ENCODE measurements around the gene SMC1A. TPM values are rescaled to one million over a fixed set of nuclear protein-coding genes. Genes with fewer than 3 reads are reported as not detected.

The SMC1A gene
- total and polyA plus RNA-seq, 2 of the 8 experiments (the other 6 are each of a cell fraction or from before 2014, with no cell fraction given), result 22.2 to 98.1 TPM

DNA sequence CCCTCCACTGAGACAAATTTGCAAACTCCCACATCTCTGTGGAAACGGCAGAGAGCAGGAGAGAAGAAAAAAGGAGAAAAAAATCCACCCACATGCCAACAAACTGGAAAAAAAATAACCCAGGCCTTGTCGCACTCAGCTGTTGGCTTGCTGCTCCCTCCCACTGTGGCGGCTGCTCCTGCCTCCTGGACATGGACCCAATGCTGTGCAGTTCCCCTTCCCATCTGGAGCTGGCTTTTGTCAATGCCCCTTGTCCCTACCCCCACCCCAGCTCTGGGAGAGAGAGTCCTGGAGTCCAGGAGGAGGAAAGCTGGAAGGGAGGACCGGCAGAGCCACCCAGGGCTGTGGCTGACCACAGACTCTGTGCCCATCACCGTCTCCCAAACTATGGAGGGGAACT is 90.2 kb downstream of the SMC1A start (continued):
- TF ChIP-seq, protein P1, sequence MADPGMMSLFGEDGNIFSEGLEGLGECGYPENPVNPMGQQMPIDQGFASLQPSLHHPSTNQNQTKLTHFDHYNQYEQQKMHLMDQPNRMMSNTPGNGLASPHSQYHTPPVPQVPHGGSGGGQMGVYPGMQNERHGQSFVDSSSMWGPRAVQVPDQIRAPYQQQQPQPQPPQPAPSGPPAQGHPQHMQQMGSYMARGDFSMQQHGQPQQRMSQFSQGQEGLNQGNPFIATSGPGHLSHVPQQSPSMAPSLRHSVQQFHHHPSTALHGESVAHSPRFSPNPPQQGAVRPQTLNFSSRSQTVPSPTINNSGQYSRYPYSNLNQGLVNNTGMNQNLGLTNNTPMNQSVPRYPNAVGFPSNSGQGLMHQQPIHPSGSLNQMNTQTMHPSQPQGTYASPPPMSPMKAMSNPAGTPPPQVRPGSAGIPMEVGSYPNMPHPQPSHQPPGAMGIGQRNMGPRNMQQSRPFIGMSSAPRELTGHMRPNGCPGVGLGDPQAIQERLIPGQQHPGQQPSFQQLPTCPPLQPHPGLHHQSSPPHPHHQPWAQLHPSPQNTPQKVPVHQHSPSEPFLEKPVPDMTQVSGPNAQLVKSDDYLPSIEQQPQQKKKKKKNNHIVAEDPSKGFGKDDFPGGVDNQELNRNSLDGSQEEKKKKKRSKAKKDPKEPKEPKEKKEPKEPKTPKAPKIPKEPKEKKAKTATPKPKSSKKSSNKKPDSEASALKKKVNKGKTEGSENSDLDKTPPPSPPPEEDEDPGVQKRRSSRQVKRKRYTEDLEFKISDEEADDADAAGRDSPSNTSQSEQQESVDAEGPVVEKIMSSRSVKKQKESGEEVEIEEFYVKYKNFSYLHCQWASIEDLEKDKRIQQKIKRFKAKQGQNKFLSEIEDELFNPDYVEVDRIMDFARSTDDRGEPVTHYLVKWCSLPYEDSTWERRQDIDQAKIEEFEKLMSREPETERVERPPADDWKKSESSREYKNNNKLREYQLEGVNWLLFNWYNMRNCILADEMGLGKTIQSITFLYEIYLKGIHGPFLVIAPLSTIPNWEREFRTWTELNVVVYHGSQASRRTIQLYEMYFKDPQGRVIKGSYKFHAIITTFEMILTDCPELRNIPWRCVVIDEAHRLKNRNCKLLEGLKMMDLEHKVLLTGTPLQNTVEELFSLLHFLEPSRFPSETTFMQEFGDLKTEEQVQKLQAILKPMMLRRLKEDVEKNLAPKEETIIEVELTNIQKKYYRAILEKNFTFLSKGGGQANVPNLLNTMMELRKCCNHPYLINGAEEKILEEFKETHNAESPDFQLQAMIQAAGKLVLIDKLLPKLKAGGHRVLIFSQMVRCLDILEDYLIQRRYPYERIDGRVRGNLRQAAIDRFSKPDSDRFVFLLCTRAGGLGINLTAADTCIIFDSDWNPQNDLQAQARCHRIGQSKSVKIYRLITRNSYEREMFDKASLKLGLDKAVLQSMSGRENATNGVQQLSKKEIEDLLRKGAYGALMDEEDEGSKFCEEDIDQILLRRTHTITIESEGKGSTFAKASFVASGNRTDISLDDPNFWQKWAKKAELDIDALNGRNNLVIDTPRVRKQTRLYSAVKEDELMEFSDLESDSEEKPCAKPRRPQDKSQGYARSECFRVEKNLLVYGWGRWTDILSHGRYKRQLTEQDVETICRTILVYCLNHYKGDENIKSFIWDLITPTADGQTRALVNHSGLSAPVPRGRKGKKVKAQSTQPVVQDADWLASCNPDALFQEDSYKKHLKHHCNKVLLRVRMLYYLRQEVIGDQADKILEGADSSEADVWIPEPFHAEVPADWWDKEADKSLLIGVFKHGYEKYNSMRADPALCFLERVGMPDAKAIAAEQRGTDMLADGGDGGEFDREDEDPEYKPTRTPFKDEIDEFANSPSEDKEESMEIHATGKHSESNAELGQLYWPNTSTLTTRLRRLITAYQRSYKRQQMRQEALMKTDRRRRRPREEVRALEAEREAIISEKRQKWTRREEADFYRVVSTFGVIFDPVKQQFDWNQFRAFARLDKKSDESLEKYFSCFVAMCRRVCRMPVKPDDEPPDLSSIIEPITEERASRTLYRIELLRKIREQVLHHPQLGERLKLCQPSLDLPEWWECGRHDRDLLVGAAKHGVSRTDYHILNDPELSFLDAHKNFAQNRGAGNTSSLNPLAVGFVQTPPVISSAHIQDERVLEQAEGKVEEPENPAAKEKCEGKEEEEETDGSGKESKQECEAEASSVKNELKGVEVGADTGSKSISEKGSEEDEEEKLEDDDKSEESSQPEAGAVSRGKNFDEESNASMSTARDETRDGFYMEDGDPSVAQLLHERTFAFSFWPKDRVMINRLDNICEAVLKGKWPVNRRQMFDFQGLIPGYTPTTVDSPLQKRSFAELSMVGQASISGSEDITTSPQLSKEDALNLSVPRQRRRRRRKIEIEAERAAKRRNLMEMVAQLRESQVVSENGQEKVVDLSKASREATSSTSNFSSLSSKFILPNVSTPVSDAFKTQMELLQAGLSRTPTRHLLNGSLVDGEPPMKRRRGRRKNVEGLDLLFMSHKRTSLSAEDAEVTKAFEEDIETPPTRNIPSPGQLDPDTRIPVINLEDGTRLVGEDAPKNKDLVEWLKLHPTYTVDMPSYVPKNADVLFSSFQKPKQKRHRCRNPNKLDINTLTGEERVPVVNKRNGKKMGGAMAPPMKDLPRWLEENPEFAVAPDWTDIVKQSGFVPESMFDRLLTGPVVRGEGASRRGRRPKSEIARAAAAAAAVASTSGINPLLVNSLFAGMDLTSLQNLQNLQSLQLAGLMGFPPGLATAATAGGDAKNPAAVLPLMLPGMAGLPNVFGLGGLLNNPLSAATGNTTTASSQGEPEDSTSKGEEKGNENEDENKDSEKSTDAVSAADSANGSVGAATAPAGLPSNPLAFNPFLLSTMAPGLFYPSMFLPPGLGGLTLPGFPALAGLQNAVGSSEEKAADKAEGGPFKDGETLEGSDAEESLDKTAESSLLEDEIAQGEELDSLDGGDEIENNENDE (IDR thresholded peaks at IDR 0.05; ENCODE audit: insufficient replicate concordance, low read length), result no peak
- TF ChIP-seq JUND (IDR thresholded peaks at IDR 0.05; ENCODE audit: low read length), result no peak
- TF ChIP-seq EGR1 (IDR thresholded peaks at IDR 0.05; ENCODE audit: borderline replicate concordance, low read depth, low read length), result no peak
- TF ChIP-seq PHF8 (conservative IDR thresholded peaks at IDR 0.05; ENCODE audit: low read depth, low read length), result no peak
- TF ChIP-seq BACH1 (IDR thresholded peaks at IDR 0.05; ENCODE audit: low read length), result no peak
- no peak for TF ChIP-seq RXRA (IDR thresholded peaks at IDR 0.05; ENCODE audit: insufficient read depth, low read depth, low read length)
- TF ChIP-seq, protein P2, sequence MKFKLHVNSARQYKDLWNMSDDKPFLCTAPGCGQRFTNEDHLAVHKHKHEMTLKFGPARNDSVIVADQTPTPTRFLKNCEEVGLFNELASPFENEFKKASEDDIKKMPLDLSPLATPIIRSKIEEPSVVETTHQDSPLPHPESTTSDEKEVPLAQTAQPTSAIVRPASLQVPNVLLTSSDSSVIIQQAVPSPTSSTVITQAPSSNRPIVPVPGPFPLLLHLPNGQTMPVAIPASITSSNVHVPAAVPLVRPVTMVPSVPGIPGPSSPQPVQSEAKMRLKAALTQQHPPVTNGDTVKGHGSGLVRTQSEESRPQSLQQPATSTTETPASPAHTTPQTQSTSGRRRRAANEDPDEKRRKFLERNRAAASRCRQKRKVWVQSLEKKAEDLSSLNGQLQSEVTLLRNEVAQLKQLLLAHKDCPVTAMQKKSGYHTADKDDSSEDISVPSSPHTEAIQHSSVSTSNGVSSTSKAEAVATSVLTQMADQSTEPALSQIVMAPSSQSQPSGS (IDR thresholded peaks at IDR 0.05; ENCODE audit: low read length), result no peak
- TF ChIP-seq ASH2L (IDR thresholded peaks at IDR 0.05; ENCODE audit: low read length), result no peak
- TF ChIP-seq, protein P3, sequence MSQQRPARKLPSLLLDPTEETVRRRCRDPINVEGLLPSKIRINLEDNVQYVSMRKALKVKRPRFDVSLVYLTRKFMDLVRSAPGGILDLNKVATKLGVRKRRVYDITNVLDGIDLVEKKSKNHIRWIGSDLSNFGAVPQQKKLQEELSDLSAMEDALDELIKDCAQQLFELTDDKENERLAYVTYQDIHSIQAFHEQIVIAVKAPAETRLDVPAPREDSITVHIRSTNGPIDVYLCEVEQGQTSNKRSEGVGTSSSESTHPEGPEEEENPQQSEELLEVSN (IDR thresholded peaks at IDR 0.05), result no peak
- TF ChIP-seq SIX5 (IDR thresholded peaks at IDR 0.05; ENCODE audit: low read depth, low read length), result no peak
